HCT116 (cell line): ENCODE measurements around the gene RCVRN. TPM values are rescaled to one million over a fixed set of nuclear protein-coding genes. Genes with fewer than 3 reads are reported as not detected.

Experiments
- ATAC-seq: fragments of 200-7000 bp; cut with Tn5 transposase; 2 replicates; pipeline ENCODE4 v1.9.1; 2020; ENCODE audit warnings: mild to moderate bottlenecking, moderate library complexity
- BruUV-seq: library from RNA; stranded (reverse); fragments of 400-500 nt; replicated peaks from 2 replicates; lab custom pipeline; 2021; lab: Mats Ljungman, UMichigan
- CTCF ChIA-PET: fragments of 300-600 bp; sonication (Branson Sonifier 250); formaldehyde crosslinking; loops from one replicate; lab custom pipeline; 2021; ENCODE audit warnings: antibody characterized with exemption; lab: Charles Lee
- POLR2A ChIA-PET: fragments of 300-600, 350-600 bp; sonication (Branson Sonifier 250); formaldehyde crosslinking; loops from one replicate; lab custom pipeline; 2021; ENCODE audit warnings: antibody characterized with exemption; lab: Charles Lee
- RAD21 ChIA-PET, 2 experiments: fragments of 300-600 bp; sonication (Branson Sonifier 250); formaldehyde crosslinking; loops; one replicate each; lab custom pipeline; 2023; ENCODE audit warnings: low total read pairs in 2 of 2; ENCODE audit not compliant: uncharacterized antibody in 2 of 2, unreplicated experiment in 2 of 2, low non-redundant PET in 1 of 2; lab: Charles Lee
- DNase-seq: peaks from one replicate; pipeline ENCODE4 v3.0.0-alpha.2; 2010; ENCODE audit warnings: low read depth, low spot score
- H2AFZ ChIP-seq: fragments of 200-600 bp; shearing (Covaris generic), sonication (generic); 2 replicates; pipeline ENCODE4 v1.6.1; 2017; ENCODE audit warnings: low read depth, mixed run types, mixed read lengths, antibody characterized with exemption, low read length; ENCODE audit not compliant: poor library complexity, severe bottlenecking
- H3K27ac ChIP-seq: 2 replicates; pipeline ENCODE4 v1.5.1; 2012; ENCODE audit warnings: low read depth, low read length
- H3K27me3 ChIP-seq: fragments of 200-600 bp; sonication (generic); 2 replicates; pipeline ENCODE4 v1.6.1; 2016; ENCODE audit warnings: mixed run types, low read length, mixed read lengths; ENCODE audit not compliant: insufficient read depth
- H3K36me3 ChIP-seq, 2 experiments: fragments of 200-500 bp in 1 of 2; fragments of 200-600 bp in 1 of 2; sonication (Bioruptor generic) in 1 of 2; sonication (generic) in 1 of 2; 2 replicates each; pipeline versions ENCODE4 v1.5.1 to v1.6.1; 2014 to 2016; ENCODE audit warnings: low read length in 2 of 2, inconsistent platforms in 1 of 2, mixed read lengths in 1 of 2, mixed run types in 1 of 2; ENCODE audit not compliant: insufficient read depth in 2 of 2, control insufficient read depth in 1 of 2
- H3K4me1 ChIP-seq, 2 experiments: fragments of 200-600 bp in 1 of 2; sonication (generic) in 1 of 2; 2 replicates each; pipeline versions ENCODE4 v1.5.1 to v1.6.1; 2012 to 2017; ENCODE audit warnings: low read length in 2 of 2, inconsistent platforms in 1 of 2, mild to moderate bottlenecking in 1 of 2, mixed read lengths in 1 of 2, mixed run types in 1 of 2, moderate library complexity in 1 of 2; ENCODE audit not compliant: insufficient read depth in 2 of 2, control insufficient read depth in 1 of 2
- H3K4me2 ChIP-seq: fragments of 200-600 bp; sonication (generic); 2 replicates; pipeline ENCODE4 v1.6.1; 2017; ENCODE audit warnings: mixed run types, low read length, mixed read lengths
- H3K4me3 ChIP-seq, 2 experiments: fragments of 200-600 bp in 1 of 2; sonication (generic) in 1 of 2; replicated peaks in 1 of 2; 2 replicates each; pipeline ENCODE4 v1.5.1; 2011 to 2016; ENCODE audit warnings: low read length in 2 of 2, control low read depth in 1 of 2, low read depth in 1 of 2, mild to moderate bottlenecking in 1 of 2, mixed read lengths in 1 of 2, mixed run types in 1 of 2
- H3K79me2 ChIP-seq: fragments of 200-600 bp; sonication (generic); 2 replicates; pipeline ENCODE4 v1.6.1; 2017; ENCODE audit warnings: mild to moderate bottlenecking, mixed run types, low read length, moderate library complexity, mixed read lengths; ENCODE audit not compliant: insufficient read depth
- H3K9ac ChIP-seq: fragments of 200-600 bp; sonication (generic); 2 replicates; pipeline ENCODE4 v1.6.1; 2016; ENCODE audit warnings: low read length, mixed read lengths
- H3K9me2 ChIP-seq: fragments of 200-600 bp; sonication (generic), shearing (Covaris generic); 2 replicates; pipeline ENCODE4 v1.6.1; 2017; ENCODE audit warnings: mixed run types, mild to moderate bottlenecking, moderate library complexity; ENCODE audit not compliant: insufficient read depth
- H3K9me3 ChIP-seq, 2 experiments: fragments of 200-500 bp in 1 of 2; fragments of 200-600 bp in 1 of 2; sonication (Bioruptor generic) in 1 of 2; sonication (generic) in 1 of 2; 2 replicates each; pipeline ENCODE4 v1.6.1; 2014 to 2017; ENCODE audit warnings: low read length in 2 of 2, mixed read lengths in 2 of 2, inconsistent platforms in 1 of 2, low read depth in 1 of 2, mild to moderate bottlenecking in 1 of 2, mixed run types in 1 of 2, moderate library complexity in 1 of 2; ENCODE audit not compliant: control insufficient read depth in 1 of 2, insufficient read depth in 1 of 2
- H4K20me1 ChIP-seq: fragments of 200-600 bp; sonication (generic), shearing (Covaris generic); 2 replicates; pipeline ENCODE4 v1.6.1; 2017; ENCODE audit warnings: mixed run types, mild to moderate bottlenecking, moderate library complexity; ENCODE audit not compliant: insufficient read depth
- CEBPB ChIP-seq: IDR thresholded peaks from 2 replicates; pipeline ENCODE4 v1.6.1; 2012; ENCODE audit warnings: low read depth
- CTCF ChIP-seq, 3 experiments: fragments of 200-600 bp in 1 of 3; sonication (generic) in 1 of 3; IDR thresholded peaks in 2 of 3; conservative IDR thresholded peaks in 1 of 3; 2 replicates each; pipeline ENCODE4 v1.5.1; 2012 to 2017; ENCODE audit warnings: low read depth in 2 of 3, low read length in 2 of 3, antibody characterized with exemption in 1 of 3, borderline replicate concordance in 1 of 3, control low read depth in 1 of 3, mild to moderate bottlenecking in 1 of 3, mixed read lengths in 1 of 3, mixed run types in 1 of 3, moderate library complexity in 1 of 3; ENCODE audit not compliant: insufficient read depth in 1 of 3
- EGR1 ChIP-seq: IDR thresholded peaks from 2 replicates; pipeline ENCODE4 v1.6.1; 2012; ENCODE audit warnings: low read depth
- POLR2A ChIP-seq: IDR thresholded peaks from 2 replicates; pipeline ENCODE4 v1.7.0; 2011; ENCODE audit warnings: borderline replicate concordance; ENCODE audit not compliant: insufficient read depth, insufficient read length; ENCODE audit errors: extremely low read depth
- REST ChIP-seq: IDR thresholded peaks from 2 replicates; pipeline ENCODE4 v1.6.1; 2012; ENCODE audit warnings: low read depth
- SIN3A ChIP-seq: IDR thresholded peaks from 2 replicates; pipeline ENCODE4 v1.6.1; 2012; ENCODE audit warnings: low read depth
- SP1 ChIP-seq: IDR thresholded peaks from 2 replicates; pipeline ENCODE4 v1.6.1; 2012; ENCODE audit warnings: low read depth
- SRF ChIP-seq: IDR thresholded peaks from 2 replicates; pipeline ENCODE4 v1.6.1; 2012; ENCODE audit warnings: low read depth
- TCF7L2 ChIP-seq: IDR thresholded peaks from 2 replicates; pipeline ENCODE4 v1.7.0; 2011; ENCODE audit warnings: borderline replicate concordance, inconsistent platforms; ENCODE audit not compliant: insufficient read depth, insufficient read length; ENCODE audit errors: extremely low read depth
- ZFX ChIP-seq: fragments of 450-650 bp; IDR thresholded peaks from 2 replicates; pipeline ENCODE4 v1.6.1; 2017
- intact Hi-C: fragments of 100-400 bp; cut with micrococcal nuclease; formaldehyde crosslinking; loops from 2 replicates; pipeline ENCODE4 v1.10.0; 2022
- total RNA-seq: library from RNA; stranded (reverse); gene quantifications from one replicate; pipeline ENCODE4 v1.2.1, GENCODE V29; 2021; ENCODE audit not compliant: unreplicated experiment

Gene RCVRN
- total RNA-seq, 1 experiment from 2014 or later: not detected

GRCh38 chr17:9875441-9875840, 29.6 kb downstream of the RCVRN start:
- no peaks in the 10 kb centered on the region for H3K27me3 ChIP-seq
- POLR2A ChIA-PET: no interaction called here
- TF ChIP-seq REST (no peak), POLR2A (no peak), CEBPB (no peak), SP1 (no peak), ZFX (no peak), TCF7L2 (no peak), EGR1 (no peak)
- no peaks in the 10 kb centered on the region for H3K9me3 ChIP-seq
- no peak for DNase-seq
- no peak overlapping the region for H3K9ac ChIP-seq
- RAD21 ChIA-PET: no interaction called here
- intact Hi-C loops: no loop called here
- CTCF ChIA-PET: interaction anchor here (0.8 kb wide), 1 partner anchor 15 kb away, joined by 4 read pairs; no protein-coding TSS in a partner anchor
- H3K4me3 ChIP-seq: no peak overlapping the region
- H2AFZ ChIP-seq: peak overlapping the region; percentile 53
- no peaks in the 10 kb centered on the region for H3K9me2 ChIP-seq
- no peaks in the 10 kb centered on the region for H3K36me3 ChIP-seq
- peak overlapping the region; percentile 25 for H3K4me2 ChIP-seq
- no TSS peak for BruUV-seq
- peaks cover 0 to 14% of the 10 kb centered on the region in 2 experiments; a peak in 2 of 4 replicates for H3K4me1 ChIP-seq
- H4K20me1 ChIP-seq: no peaks in the 10 kb centered on the region
- H3K79me2 ChIP-seq: no peaks in the 10 kb centered on the region
- ATAC-seq: peak; percentile 59
- no peak overlapping the region for H3K27ac ChIP-seq

- TF ChIP-seq SRF (no peak), SIN3A (no peak), CTCF (IDR thresholded peaks at IDR 0.05 in 2 of 3, conservative IDR thresholded peaks at IDR 0.05 in 1 of 3; ENCODE audit: borderline replicate concordance in 1 of 3, insufficient read depth in 1 of 3, low read depth in 2 of 3, low read length in 2 of 3) (peak in 2 of 3 experiments; percentile 5 to 20; a peak in 2 of 6 replicates)
- H3K27ac ChIP-seq: no peak overlapping the region
- intact Hi-C loops: no loop called here
Measured at GRCh38 chr17:9874722-9875121, 30.3 kb downstream of the RCVRN start.

More at GRCh38 chr17:9874722-9875121, 30.3 kb downstream of the RCVRN start:
- RAD21 ChIA-PET: no interaction called here
- Histone ChIP-seq H3K4me1 (peaks cover 0 to 11% of the 10 kb centered on the region in 2 experiments; a peak in 2 of 4 replicates), H3K9me3 (no peaks in the 10 kb centered on the region), H3K4me2 (no peak overlapping the region), H3K79me2 (no peaks in the 10 kb centered on the region), H3K27me3 (no peaks in the 10 kb centered on the region), H3K9ac (no peak overlapping the region), H4K20me1 (no peaks in the 10 kb centered on the region), H3K4me3 (no peak overlapping the region), H3K36me3 (no peaks in the 10 kb centered on the region), H3K9me2 (no peaks in the 10 kb centered on the region), H2AFZ (no peak overlapping the region)
- BruUV-seq: no TSS peak
- CTCF ChIA-PET: no interaction called here
- POLR2A ChIA-PET: no interaction called here
- no peak for DNase-seq
- ATAC-seq: peak; percentile 53; the same call in 1 of the 2 replicates
